Measurements from ENCODE around the gene STRN3.
"Not testable (repeated sequence)": the region's sequence is repeated elsewhere in the genome, so short reads cannot be mapped to it uniquely, and the experiment has no call there.

STRN3 gene

DNA sequence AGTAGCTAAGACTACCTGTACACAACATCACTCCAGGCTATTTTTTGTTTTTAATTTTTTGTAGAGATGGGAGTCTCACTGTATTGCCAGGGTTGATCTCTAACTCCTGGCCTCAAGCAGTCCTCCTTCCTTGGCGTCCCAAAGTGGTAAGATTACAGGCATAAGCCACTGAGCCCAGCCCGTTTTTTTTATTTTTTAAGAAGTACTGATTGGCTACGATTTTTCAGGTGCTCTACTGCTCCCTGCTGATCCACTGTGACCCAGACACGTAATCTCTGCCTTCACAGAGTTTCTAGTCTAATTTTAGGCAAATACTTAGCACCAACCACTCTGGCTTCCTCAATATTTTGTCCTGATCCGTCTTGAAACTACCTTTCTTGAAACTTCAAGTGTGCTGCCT, 4.3 kb upstream of the STRN3 start:
- DNase-seq, result no peak

DNA sequence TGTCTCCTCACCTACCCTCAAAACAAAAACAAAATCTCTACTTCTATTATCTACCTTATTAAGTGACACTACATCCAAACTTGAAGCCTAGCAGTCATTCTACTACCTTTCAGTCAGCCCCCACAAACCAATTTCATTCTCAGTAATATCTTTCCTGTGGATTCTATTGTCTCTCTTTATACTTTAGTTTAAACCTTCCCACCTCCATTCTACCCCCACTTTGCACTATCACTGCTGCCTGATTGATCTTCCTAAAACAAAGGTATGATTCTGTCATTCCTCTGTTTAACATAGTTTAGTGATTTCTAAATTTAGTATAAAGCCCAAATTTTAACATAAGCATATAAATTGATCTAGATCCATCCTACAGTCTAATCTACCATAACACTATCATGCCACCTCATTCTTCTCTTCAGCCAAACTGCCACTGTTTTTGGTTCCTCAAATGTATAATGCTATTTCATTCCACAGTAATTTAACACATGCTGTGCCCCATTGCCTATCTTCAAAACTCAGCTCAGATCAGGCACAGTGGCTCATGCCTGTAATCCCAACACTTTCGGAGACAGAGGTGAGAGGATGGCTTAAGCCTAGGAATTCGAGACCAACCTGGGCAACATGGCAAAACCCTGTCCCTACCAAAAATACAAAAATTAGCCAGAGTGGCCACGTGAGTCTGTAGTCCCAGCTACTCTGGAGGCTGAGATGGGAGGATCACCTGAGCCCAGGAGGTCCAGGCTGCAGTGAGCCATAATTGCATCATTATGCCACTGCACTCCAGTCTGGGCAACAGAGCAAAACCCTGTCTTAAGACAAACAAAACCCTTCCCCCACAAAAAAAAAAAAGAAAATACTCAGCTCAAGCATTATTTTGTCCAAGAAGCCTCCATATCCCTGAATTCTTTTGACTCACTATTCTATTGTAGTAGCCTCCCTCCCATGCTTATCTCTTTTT, 3.1 kb upstream of the STRN3 start:
- DNase-seq, result no peak

DNA sequence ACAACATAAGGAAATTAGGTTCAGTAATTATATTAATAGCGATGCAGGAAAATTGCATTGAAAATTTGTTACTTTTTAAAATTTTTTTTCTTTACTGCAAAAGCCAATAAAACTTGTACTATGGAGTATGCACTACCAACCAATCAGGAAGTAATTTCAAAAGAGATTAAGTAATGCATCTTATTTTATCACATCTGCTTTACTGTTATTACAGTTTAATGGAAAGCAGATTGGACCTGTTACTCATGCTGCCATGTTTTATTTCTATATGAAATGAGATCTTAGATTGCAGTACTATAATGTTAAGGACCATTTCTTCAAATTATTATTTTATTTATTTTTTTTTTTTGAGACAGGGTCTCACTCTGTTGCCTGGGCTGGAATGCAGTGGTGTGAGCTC, 1.7 kb upstream of the STRN3 start:
- no peak for DNase-seq

DNA sequence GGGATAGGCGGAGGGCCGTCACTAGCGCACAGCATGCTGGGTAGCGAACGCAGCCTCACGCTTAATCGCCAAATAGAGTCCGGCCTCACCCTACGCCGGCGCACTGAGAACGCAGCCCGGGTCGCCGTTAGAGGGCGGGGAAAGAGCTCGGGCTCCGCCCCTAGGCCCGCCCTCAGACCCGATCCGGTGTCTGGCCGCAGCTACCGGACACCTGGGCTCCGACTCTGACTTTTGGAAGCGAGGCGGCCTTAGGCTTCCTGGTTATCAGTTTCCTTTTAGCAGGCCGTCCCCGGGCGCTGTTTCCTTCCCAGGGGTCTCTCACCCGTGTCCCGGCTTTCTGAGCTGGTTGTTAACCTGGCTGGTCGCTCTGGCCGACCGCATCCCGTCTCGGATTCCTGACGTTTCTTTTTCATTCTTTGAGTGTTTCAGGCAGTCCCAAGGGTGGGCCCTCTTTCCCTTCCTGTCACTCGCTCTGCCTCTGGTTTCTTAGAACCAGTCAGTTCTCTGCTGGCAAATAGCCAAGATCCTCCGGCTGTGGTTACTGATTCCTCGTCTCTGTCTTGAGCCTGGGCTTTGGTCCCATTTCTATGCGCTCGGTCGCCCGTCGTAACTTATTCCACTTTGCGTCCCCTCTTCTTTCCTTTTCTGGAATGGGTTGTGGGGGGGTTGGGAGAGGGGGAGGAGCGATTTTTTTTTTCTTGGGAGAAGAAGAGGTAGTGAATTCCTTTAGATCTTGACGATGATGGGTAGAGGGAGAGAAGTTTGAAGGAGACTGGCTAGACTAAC, 464 bp upstream of the STRN3 start:
- DNase-seq, result peak; percentile 98

DNA sequence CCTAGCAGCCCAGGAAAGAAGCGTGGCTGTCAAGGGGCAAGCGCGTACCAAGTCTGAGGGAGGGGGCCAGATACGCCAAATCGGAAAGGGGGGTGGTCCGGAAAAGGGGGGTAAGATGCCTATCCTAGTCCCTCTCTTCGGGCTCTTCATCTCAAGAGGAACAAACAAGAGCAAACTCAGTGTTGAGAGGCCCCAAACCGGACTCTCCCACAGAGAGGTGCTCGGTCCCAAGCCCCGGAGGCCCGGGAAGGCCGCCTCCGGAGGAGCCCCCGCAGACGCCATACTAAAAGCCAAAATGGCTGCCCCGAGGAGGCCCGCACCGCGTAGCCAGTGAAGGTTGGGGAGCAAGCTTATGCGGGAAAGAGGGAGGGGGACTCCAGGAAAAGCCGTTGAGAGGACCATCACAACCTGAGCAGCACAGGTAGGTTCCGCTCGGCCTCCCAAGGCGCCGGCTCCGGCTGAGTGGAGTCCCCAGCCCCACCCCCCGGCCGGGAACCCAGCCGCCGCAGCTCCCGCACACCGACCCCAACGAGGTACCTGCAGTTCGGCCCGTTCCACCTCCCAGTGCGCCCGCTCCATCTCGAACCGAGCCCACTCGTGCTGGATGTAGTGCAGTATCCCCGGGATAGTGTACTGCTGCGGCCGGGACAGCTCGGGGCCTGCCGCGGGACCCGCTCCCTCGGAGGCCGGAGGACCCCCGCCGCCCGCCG, 657 bp downstream of the STRN3 start, which contains the start of gene AP4S1:
TSS of gene AP4S1 (plus strand) at position 283 of the 710 bp plus-strand sequence. CDS start 40,548 bp downstream, outside the sequence.
- peak; percentile 67 for DNase-seq

DNA sequence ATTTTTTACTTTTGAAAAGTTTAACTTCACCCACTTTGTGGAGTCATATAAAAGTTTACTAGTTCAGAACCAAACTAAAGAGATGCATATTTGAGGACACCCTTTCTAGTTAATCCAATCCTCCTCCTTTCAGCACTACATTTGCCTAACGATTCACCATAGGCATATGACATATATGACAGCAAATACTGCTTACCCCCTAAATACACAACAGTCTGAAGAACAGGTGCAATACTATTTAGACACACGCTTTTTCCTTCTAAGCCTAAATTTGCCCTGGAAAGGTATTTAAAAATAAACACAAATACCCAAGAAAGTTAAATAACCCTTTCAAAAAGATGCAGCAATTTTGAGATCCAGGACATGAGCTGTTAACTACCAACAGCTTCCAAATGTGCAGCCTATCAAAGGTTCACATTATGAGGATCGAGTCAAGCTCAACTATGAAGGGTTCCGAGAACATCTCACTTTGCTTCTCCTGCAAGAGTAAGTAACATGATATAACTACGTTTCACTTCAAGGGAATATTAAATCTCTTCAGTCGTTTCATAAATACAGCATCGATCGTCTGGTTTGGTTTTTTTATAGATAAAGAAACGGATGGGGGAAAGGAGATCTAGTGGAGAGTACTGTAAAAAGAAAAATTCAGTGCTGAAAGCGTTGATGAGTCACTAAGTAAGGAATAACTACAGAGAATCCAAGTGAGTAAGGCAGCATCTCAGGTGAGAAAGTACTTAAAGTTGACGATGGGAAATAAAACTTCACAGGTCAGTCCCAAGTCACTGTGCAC, 1.4 kb downstream of the STRN3 start:
- DNase-seq, result no peak

DNA sequence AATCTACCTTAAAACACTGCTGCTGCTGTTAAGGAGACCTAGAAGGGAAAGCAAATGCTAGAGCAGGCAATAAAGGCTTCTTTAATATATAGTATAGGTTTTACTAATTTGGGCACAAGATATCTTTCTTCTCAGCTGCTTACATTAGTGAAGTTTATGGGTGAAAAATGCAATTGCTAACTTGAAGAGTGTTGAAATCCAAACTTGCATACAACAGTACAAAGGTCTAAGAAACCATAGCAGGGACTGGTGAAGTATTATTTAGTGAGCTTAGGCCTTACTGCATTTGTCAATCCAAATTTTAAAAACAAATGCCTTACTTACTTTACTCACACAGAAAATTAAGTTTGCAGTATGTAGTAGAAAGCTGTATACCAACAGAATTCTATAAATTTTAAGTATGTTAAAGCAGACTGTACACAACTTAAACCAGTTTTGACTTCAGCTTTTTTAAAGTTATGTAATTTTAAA, 2.1 kb downstream of the STRN3 start:
- DNase-seq, result no peak

DNA sequence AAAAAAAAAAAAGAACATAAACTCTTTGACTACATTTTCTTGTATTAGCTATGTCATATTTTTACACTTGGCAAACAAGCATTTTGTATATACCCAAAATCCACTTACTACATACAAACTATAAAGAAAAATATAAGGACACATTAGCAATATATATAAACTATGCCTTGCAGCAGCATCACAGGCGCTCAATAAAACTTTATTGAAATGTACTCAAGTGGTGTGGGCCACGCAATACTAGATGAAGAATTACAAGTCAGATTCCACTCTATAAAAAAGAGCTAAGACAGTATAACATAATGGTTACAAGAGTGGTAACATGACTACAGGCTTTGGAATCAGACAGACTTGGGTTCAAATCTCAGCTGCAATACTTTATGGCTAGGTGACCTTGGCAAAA, 3.8 kb downstream of the STRN3 start:
- no peak for DNase-seq

DNA sequence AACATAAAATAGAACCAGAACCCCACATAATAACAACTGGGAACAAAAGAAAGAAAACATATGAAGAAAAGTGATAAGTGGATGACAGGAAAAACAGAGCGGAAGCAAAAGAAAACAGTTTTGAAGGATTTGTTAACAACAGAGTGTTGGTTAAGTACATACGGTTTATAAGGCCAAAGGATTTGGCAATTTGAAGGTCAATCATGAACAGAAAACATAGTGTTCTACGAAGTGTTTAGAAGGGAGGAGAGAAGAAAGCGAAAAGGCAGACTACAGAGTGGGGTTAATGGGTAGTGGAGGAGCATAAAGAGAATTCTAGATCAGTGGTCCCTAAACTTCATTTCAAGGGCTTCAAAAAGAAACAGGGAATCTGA, 4.6 kb downstream of the STRN3 start:
- no peak for DNase-seq

DNA sequence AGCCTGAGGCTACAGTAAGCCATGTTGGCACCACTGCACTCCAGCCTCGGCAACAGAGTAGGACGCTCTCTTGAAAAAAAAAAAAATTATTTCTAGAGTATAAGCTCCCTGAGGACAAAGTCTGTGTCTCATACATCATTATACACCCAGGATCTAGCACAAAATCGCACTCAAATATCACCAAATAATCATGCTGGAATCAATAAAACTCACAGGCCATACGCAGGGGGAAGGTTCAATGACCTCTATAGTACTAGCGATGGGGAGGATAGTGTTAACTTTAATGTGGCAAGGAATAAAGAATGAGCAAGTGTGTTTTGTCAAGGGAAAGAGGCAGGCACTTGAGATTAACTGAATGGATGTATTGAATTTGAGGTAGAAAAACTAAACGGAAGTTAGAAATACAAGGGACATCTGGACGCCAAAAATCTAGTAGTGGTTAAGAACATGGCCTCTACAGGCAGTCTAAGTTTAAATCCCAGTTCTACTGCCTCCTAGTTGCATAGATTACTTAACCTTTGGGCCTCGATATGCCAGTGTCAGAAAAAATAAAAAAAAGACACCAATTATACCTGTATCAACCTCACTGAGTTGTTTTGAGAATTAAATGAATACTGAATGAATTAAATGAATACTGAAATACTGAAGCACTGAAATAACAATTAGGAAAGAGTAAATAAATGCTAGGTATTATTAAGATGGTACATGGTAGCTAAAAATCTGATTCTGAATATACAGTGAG, 5.2 kb downstream of the STRN3 start:
- no peak for DNase-seq

DNA sequence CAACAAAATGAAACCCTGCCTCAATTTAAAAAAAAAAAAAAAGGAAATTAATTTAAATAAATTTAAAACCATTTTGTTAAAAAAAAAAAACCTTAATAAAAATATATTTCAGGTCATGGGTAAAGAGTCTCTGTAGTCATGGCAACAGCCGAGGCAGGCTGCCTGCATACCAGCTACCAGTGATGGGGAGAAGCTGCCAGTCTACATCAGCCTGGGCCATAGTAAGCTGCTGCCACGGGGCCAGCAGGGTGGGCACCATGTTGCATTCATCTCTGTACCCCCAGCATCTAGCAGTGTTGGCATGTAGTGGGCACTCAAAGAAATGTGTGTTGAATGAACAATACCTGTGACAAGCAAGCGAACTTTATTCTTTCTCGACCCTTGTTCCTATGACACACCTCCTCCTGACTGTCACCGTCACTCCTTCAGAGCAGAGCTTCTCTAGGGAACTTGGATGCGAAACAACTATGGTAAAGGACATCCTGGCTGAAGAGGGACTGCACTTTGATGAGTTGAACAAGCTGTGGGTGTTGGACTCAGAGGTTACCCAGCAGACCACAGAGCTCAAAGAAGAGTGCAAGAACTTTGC, 8.0 kb downstream of the STRN3 start:
- DNase-seq, result no peak

DNA sequence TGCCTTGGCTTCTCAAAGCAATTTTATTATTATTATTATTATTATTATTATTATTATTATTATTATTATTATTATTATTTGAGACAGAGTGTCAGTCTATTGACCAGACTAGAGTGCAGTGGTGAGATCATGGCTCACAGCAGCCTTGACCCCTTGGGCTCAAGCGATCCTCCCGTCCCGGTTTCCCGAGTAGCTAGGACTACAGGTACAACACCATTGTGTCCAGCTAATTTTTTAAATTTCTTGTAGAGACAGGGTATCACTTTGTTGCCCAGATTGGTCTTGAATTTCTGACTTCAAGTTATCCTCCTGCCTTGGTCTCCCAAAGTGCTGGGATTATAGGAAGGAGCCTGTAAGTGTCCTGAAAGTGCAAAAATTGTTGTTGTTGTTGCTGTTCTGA, 12.3 kb downstream of the STRN3 start:
- DNase-seq, result no peak

DNA sequence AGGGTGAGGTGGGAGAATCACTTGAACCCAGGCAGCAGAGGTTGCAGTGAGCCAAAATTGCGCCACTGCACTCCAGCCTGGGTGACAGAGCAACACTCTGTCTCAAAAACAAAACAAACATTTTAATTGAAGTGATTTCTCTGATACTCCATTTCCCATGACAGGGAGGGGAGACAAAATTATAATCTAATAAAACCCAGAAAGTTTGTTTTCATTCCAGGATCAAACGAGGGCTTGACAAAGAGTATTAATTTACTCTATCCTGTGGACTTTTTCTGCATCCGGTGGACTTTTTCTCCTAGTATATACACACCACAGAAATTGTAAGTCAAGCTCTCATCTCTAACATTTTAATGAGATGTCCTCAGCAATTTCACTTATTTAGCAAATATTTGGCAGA, 15.2 kb downstream of the STRN3 start:
- no peak for DNase-seq

DNA sequence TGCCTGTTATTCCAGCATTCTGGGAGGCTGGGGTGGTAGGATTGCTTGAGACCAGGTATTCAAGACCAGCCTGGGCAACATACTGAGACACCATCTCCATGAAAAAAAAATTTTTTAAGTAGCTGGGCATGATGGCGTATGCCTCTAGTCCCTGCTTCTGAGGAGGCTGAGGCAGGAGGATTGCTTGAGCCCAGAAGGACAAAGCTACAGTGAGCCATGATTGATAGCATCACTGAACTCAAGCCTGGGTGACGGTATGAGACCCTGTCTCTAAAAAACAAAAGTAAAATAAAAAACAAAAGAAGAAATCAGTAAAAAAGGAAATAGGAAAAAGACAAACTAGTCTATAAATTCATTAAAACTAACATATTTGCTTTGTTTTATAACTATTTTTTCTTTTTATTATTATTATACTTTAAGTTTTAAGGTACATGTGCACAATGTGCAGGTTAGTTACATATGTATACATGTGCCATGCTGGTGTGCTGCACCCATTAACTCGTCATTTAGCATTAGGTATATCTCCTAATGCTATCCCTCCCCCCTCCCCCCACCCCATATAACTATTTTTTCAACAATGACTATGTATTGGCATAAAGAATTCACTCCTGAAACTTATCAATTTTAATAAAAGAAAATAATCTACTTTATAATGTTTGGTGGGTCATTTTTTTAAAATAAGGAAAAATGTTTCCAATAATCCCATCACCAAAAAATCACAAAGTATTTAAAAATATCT, 16.2 kb downstream of the STRN3 start:
- DNase-seq, result no peak

DNA sequence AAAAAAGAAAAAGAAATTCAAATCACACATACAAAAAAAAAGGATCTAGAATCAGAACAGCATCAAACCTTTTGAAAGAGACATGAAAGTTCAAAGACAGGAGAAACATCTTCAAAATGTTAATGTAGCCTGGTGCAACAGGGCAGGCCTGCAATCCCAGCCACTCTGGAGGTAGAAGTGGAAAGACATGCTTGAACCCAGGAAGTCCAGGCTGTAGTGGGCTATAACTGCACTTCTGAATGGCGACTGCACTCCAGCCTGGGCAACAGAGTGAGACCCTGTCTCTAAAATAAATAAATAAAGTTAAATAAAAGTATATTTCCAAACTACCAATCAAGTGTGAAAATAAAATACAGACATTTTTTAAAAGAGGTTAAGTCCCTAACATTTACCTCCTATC, 19.5 kb downstream of the STRN3 start:
- no peak for DNase-seq

DNA sequence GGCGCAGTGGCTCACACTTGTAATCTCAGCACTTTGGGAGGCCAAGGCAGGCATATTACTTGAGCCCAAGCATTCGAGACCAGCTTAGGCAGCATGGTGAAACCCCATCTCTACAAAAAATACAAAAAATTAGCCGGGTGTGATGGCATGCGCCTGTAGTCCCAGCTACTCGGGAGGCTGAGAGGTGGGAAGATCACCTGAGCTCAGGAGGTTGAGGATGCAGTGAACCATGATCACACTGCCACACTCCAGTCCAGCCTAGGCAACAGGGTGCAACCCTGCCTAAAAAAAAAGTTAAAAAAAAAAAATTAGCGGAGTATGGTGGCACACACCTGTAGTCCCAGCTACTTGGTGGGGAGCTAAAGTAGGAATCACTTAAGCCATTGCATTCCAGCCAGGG, 22.2 kb downstream of the STRN3 start:
- not testable (repeated sequence) for DNase-seq

DNA sequence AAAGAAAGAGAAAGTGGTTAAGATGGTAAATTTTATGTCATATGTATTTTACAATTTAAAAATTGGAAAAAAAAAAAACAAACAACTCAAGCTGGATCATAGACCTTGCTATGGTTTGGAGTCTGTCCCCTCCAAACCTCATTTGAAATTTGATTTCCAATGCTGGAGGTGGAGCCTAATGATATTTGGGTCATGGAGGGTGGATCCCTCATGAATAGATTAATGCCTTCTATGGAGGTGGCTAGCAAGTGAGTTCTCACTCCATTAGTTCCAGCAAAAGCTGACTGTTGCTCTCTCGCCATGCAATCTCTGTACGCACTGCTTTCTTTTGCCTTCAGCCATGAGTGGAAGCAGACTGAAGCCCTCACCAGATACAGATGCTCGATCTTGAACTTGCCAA, 22.9 kb downstream of the STRN3 start:
- DNase-seq, result no peak

DNA sequence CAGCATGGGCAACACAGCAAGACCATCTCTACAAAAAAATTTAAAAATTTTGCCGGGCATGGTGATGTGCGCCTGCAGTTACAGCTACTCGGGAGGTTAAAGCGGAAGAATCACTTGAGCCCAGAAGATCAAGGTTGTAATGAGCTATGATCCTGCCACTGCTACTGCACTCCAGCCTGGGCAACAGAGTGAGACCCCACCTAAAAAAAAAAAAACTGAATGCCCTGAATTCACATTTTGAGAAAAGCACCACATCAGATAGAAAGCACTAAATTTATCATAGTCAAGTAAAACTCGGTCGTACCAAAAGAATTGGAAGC, 24.9 kb downstream of the STRN3 start:
- no peak for DNase-seq

DNA sequence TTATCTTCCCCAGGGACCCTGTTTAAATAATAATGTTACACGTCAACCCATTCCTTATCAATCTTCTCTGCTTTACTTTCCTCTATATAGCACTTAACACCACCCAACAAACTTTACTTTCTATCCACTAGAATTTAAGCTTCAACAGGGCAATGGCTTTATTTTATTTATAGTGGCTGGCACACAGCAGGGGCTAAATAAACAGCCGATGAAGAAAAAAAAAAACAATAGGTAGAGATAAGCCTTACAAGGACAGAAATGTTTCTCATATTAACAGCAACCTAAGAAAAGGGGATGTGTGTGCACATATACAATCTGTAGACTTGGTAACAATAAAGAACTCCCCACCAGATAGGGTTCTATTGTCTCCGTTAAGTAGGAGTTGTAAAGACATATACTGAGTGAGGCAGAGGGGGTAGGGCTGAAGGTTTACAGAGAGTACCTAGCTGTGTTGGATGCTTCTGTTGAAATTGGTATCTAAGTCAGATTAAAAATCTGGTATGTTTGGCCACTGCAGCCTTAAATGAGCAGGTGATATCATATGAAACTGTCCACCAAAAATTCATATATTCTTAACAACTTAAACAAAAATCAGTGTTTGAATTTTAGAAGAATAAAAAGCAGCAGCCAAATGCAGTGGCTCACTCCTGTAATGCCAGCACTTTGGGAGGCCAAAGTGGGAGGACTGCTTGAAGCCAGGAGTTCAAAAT, 25.4 kb downstream of the STRN3 start:
- DNase-seq, result no peak

All from femur (tissue), 1 donor.